K562 (cell line): ENCODE measurements around the gene ITPRID2. TPM values are rescaled to one million over a fixed set of nuclear protein-coding genes. Genes with fewer than 3 reads are reported as not detected.

Experiments used
- ATAC-seq: fragments of 200-7000 bp; cut with Tn5 transposase; 3 replicates; pipeline ENCODE4 v1.9.1; 2020; ENCODE audit warnings: moderate library complexity
- BruUV-seq: library from RNA; stranded (reverse); fragments of 400-500 nt; replicated peaks from 2 replicates; lab custom pipeline; 2021; lab: Mats Ljungman, UMichigan
- CTCF ChIA-PET: fragments of 300-600 bp; formaldehyde crosslinking; extraction: SDS; loops from one replicate; lab custom pipeline; 2021; ENCODE audit warnings: low intra/inter-chr PET ratio; lab: Yijun Ruan, JAX
- POLR2A ChIA-PET: fragments of 300-600, 350-650 bp; sonication (Branson Sonifier 250); formaldehyde crosslinking; extraction: SDS; loops from one replicate; lab custom pipeline; 2021; ENCODE audit warnings: antibody characterized with exemption, inconsistent platforms; lab: Yijun Ruan, JAX
- DNase-seq, 4 experiments: peaks; one replicate each; pipeline versions ENCODE4 v3.0.0 to v3.0.0-alpha.2; 2011 to 2018; ENCODE audit warnings: low spot score in 3 of 4, mixed read lengths in 3 of 4; ENCODE audit errors: extremely low read depth in 1 of 4
- FAIRE-seq: peaks from 2 replicates; lab custom pipeline; 2011; peaks lifted over from hg19 to GRCh38; lab: Jason Lieb, UNC
- H2AFZ ChIP-seq: 2 replicates; pipeline ENCODE4 v1.6.0; 2011; ENCODE audit warnings: low read depth, low read length, control low read depth, inconsistent platforms
- H3K27ac ChIP-seq: fragments of 200-600 bp; 3 replicates; pipeline ENCODE4 v1.8.0; 2011; ENCODE audit warnings: low read depth, mild to moderate bottlenecking, control low read depth, inconsistent platforms, low read length, moderate library complexity, mixed read lengths; ENCODE audit errors: extremely low read depth
- H3K27me3 ChIP-seq, 2 experiments: fragments of 300-600 bp in 1 of 2; 2 replicates in 1 of 2; 3 replicates in 1 of 2; pipeline versions ENCODE4 v1.6.0 to v1.8.0; 2011; ENCODE audit warnings: inconsistent platforms in 2 of 2, low read length in 2 of 2, mild to moderate bottlenecking in 1 of 2, mixed read lengths in 1 of 2, moderate library complexity in 1 of 2; ENCODE audit not compliant: control insufficient read depth in 2 of 2, insufficient read depth in 2 of 2
- H3K36me3 ChIP-seq: fragments of 300-600 bp; 3 replicates; pipeline ENCODE4 v1.8.0; 2011; ENCODE audit warnings: mild to moderate bottlenecking, low read length, inconsistent platforms; ENCODE audit not compliant: control insufficient read depth, insufficient read depth
- H3K4me1 ChIP-seq, 2 experiments: fragments of 200-600 bp in 1 of 2; replicated peaks in 1 of 2; 2 replicates in 1 of 2; 3 replicates in 1 of 2; pipeline versions ENCODE4 v1.5.1 to v1.8.0; 2011; ENCODE audit warnings: inconsistent platforms in 2 of 2, low read length in 2 of 2, mild to moderate bottlenecking in 1 of 2, mixed read lengths in 1 of 2, moderate library complexity in 1 of 2; ENCODE audit not compliant: control insufficient read depth in 2 of 2, insufficient read depth in 2 of 2
- H3K4me2 ChIP-seq: 2 replicates; pipeline ENCODE4 v1.6.1; 2011; ENCODE audit warnings: low read length, control low read depth, inconsistent platforms, mixed read lengths; ENCODE audit not compliant: insufficient read depth
- H3K4me3 ChIP-seq: fragments of 200-600 bp; sonication (generic), shearing (Covaris generic); 2 replicates; pipeline ENCODE4 v1.5.1; 2016; ENCODE audit warnings: control low read depth, inconsistent platforms
- H3K79me2 ChIP-seq: fragments of 200-600 bp; 3 replicates; pipeline ENCODE4 v1.8.0; 2011; ENCODE audit warnings: low read length, inconsistent platforms; ENCODE audit not compliant: control insufficient read depth, insufficient read depth
- H3K9ac ChIP-seq, 2 experiments: 2 replicates each; pipeline versions ENCODE4 v1.6.0 to v1.6.1; 2011; ENCODE audit warnings: low read depth in 2 of 2, low read length in 2 of 2, control low read depth in 1 of 2, inconsistent platforms in 1 of 2, mild to moderate bottlenecking in 1 of 2, mixed read lengths in 1 of 2; ENCODE audit not compliant: insufficient read depth in 1 of 2
- H3K9me1 ChIP-seq: one replicate; pipeline ENCODE4 v1.6.0; 2011; ENCODE audit warnings: inconsistent platforms, mild to moderate bottlenecking, low read length, moderate library complexity; ENCODE audit not compliant: control insufficient read depth, insufficient read depth
- H3K9me3 ChIP-seq: replicated peaks from 2 replicates; pipeline ENCODE4 v1.5.1; 2011; ENCODE audit warnings: low read depth, low read length, inconsistent platforms; ENCODE audit not compliant: control insufficient read depth, insufficient read depth
- H4K20me1 ChIP-seq: replicated peaks from 2 replicates; pipeline ENCODE4 v1.6.1; 2011; ENCODE audit warnings: low read length, inconsistent platforms, mixed read lengths; ENCODE audit not compliant: control insufficient read depth, insufficient read depth
- COPS2 ChIP-seq: fragments of 450-650 bp; conservative IDR thresholded peaks from 2 replicates; pipeline ENCODE4 v1.6.1; 2016; ENCODE audit warnings: mild to moderate bottlenecking, moderate library complexity
- MTA3 ChIP-seq: fragments of 450-650 bp; formaldehyde crosslinking; IDR thresholded peaks from 2 replicates; pipeline ENCODE4 v1.6.1; 2017; ENCODE audit warnings: mild to moderate bottlenecking, borderline replicate concordance
- RBM17 ChIP-seq: fragments of 200-400 bp; formaldehyde crosslinking; IDR thresholded peaks from 2 replicates; pipeline ENCODE4 v1.6.1; 2017; ENCODE audit warnings: low read depth, mild to moderate bottlenecking, low read length, borderline replicate concordance
- SRSF7 ChIP-seq: fragments of 200-400 bp; formaldehyde crosslinking; optimal IDR thresholded peaks from 2 replicates; pipeline ENCODE3; 2017; ENCODE audit warnings: mild to moderate bottlenecking, low read depth, low read length
- TRIM28 ChIP-seq: fragments of 450-650 bp; IDR thresholded peaks from 2 replicates; pipeline ENCODE4 v1.6.1; 2017
- ZBTB7A ChIP-seq: IDR thresholded peaks from 2 replicates; pipeline ENCODE4 v1.6.1; 2011; ENCODE audit warnings: low read depth, mild to moderate bottlenecking, low read length, moderate library complexity, borderline replicate concordance; ENCODE audit not compliant: control insufficient read depth
- WGBS: fragments of 100-300 bp; shearing (Covaris generic); methylation state at CpG from one replicate; pipeline ENCODE4 v1.1.6; 2016; ENCODE audit warnings: low coverage, mixed read lengths; ENCODE audit not compliant: insufficient coverage; ENCODE audit errors: missing lambda C conversion rate; 5-methylcytosine and 5-hydroxymethylcytosine counted together
- in situ Hi-C: fragments of 300-500 bp; cut with MboI; formaldehyde crosslinking; loops from 4 replicates; pipeline ENCODE4 v1.15.0; 2018; ENCODE audit warnings: inconsistent platforms, mixed read lengths
- intact Hi-C: fragments of 100-400 bp; cut with micrococcal nuclease; formaldehyde crosslinking; loops from 2 replicates; pipeline ENCODE4 v1.14.2; 2022
- polyA plus RNA-seq, 8 experiments: library from polyadenylated mRNA; depleted of rRNA in 4 of 8; stranded (reverse) in 5 of 8; unstranded in 3 of 8; fragments of >200 nt; fragmentation: Nextera tagmentation in 2 of 8; fragmentation: Illumina TruSeq in 1 of 8; extraction: Ambion mirVana in 2 of 8; extraction: Trizol in 1 of 8; gene quantifications; 2 replicates each; pipeline versions ENCODE4 v1.2.1 to v1.2.3, GENCODE V29; 2011 to 2014; ENCODE audit warnings: inconsistent platforms in 1 of 8, missing spikeins in 1 of 8
- total RNA-seq, 7 experiments: library from RNA; depleted of rRNA in 6 of 7; stranded (reverse); fragments of >200 nt in 6 of 7; fragmentation: Illumina TruSeq in 2 of 7; extraction: Trizol in 2 of 7; gene quantifications; 2 replicates each; pipeline versions ENCODE4 v1.2.1 to v1.2.3, GENCODE V29; 2011 to 2021; ENCODE audit warnings: low replicate concordance in 1 of 7
- TF ChIP-seq, protein P1 (sequence below): fragments of 250-450 bp; sonication (Bioruptor Pico); IDR thresholded peaks from 2 replicates; pipeline ENCODE4 v1.8.0; 2021; ENCODE audit warnings: borderline replicate concordance, mild to moderate bottlenecking, moderate library complexity; ENCODE audit not compliant: poor library complexity, severe bottlenecking

The ITPRID2 gene
- total and polyA plus RNA-seq, 9 of the 15 experiments (the other 6 are each of a cell fraction or from before 2014, with no cell fraction given): 18.5 to 77.8 (median 52.0) TPM

DNA sequence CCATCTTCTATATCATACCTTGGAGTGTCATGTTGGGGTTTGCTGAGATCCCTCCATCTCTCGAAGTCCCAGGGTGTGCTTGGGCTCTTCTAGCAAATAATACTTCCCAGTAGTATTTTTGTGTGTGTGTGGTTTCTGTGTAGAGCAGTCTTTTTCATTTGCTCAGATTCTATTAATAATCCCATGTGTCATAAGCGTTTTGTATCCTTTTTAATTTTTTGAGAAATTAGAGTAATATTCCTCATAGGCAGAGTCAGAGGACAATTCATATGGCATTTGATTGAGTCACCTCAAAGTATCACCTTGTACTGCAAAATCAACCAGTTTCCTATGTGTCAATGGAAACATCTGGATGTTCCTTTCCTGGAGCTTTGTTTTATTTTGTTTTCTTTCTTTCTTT lies 56.7 kb downstream of the ITPRID2 start:
- Histone ChIP-seq H3K4me1 (no peaks in the 10 kb centered on the region; a peak in 1 of 5 replicates), H3K9me1 (no peaks in the 10 kb centered on the region), H3K4me2 (no peak overlapping the region), H3K4me3 (no peak overlapping the region), H2AFZ (no peak overlapping the region), H3K27ac (no peak overlapping the region), H3K27me3 (peaks cover 0 to 2% of the 10 kb centered on the region in 2 experiments; a peak in 1 of 5 replicates), H4K20me1 (no peaks in the 10 kb centered on the region), H3K79me2 (no peaks in the 10 kb centered on the region), H3K9ac (no peak overlapping the region), H3K36me3 (no peaks in the 10 kb centered on the region), H3K9me3 (no peaks in the 10 kb centered on the region)
- CTCF ChIA-PET: no interaction called here
- TF ChIP-seq SRSF7 (no peak), TRIM28 (no peak), COPS2 (no peak), MTA3 (no peak), RBM17 (no peak), ZBTB7A (no peak)
- TF ChIP-seq, protein P1, sequence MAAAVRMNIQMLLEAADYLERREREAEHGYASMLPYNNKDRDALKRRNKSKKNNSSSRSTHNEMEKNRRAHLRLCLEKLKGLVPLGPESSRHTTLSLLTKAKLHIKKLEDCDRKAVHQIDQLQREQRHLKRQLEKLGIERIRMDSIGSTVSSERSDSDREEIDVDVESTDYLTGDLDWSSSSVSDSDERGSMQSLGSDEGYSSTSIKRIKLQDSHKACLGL: no peak
- DNase-seq (no peak), ATAC-seq (no peak), FAIRE-seq (no peak)
- POLR2A ChIA-PET: no interaction called here
- BruUV-seq: no TSS peak
- in situ Hi-C loops: no loop called here
- 0% methylated on average over 2 of the region's 2 CpGs for WGBS
- intact Hi-C loops: no loop called here
